RWPE2 (cell line): ENCODE results near the gene LIAS.

ENCODE experiments used
- ATAC-seq: fragments of 200-7000 bp; cut with Tn5 transposase; 3 replicates; pipeline ENCODE4 v1.9.1; 2021; ENCODE audit warnings: low read depth
- DNase-seq: peaks from one replicate; pipeline ENCODE4 v3.0.0-alpha.2; 2020; ENCODE audit warnings: low spot score
- H3K27ac ChIP-seq: fragments of 450-650 bp; 2 replicates; pipeline ENCODE4 v1.5.1; 2017; ENCODE audit warnings: mild to moderate bottlenecking; ENCODE audit not compliant: poor library complexity, severe bottlenecking
- H3K27me3 ChIP-seq: fragments of 250-450 bp; sonication (Bioruptor Pico); 2 replicates; pipeline ENCODE4 v1.5.1; 2021; ENCODE audit warnings: mild to moderate bottlenecking, moderate library complexity; ENCODE audit not compliant: insufficient read depth, poor library complexity, severe bottlenecking
- H3K36me3 ChIP-seq: fragments of 250-450 bp; sonication (Bioruptor Pico); 2 replicates; pipeline ENCODE4 v1.5.1; 2020; ENCODE audit warnings: low read depth, mild to moderate bottlenecking, moderate library complexity
- H3K4me1 ChIP-seq: fragments of 250-450 bp; sonication (Bioruptor Pico); 2 replicates; pipeline ENCODE4 v1.5.1; 2021; ENCODE audit warnings: mild to moderate bottlenecking, moderate library complexity; ENCODE audit not compliant: insufficient read depth, poor library complexity, severe bottlenecking
- H3K4me3 ChIP-seq: fragments of 250-450 bp; sonication (Bioruptor Pico); 2 replicates; pipeline ENCODE4 v1.5.1; 2021; ENCODE audit warnings: mild to moderate bottlenecking, moderate library complexity; ENCODE audit not compliant: severe bottlenecking
- H3K9me3 ChIP-seq: fragments of 250-450 bp; sonication (Bioruptor Pico); 2 replicates; pipeline ENCODE4 v1.5.1; 2021; ENCODE audit warnings: mild to moderate bottlenecking, moderate library complexity; ENCODE audit not compliant: severe bottlenecking
- CTCF ChIP-seq: fragments of 450-650 bp; IDR thresholded peaks from one replicate; pipeline ENCODE4 v1.5.1; 2017; ENCODE audit warnings: mild to moderate bottlenecking, moderate library complexity; ENCODE audit not compliant: poor library complexity, severe bottlenecking

LIAS gene

GRCh38 chr4:39435659-39436563, 22.9 kb upstream of the LIAS start:
- Histone ChIP-seq H3K36me3 (no peaks in the 10 kb centered on the region), H3K9me3 (no peaks in the 10 kb centered on the region), H3K4me1 (no peaks in the 10 kb centered on the region), H3K27me3 (peaks cover 3% of the 10 kb centered on the region), H3K27ac (no peak overlapping the region), H3K4me3 (no peak overlapping the region)
- no peak for TF ChIP-seq CTCF
- no peak for DNase-seq
- no peak for ATAC-seq

GRCh38 chr4:39441593-39441992, 17.3 kb upstream of the LIAS start:
- no peaks in the 10 kb centered on the region for H3K36me3 ChIP-seq
- no peak for ATAC-seq
- no peak overlapping the region for H3K4me3 ChIP-seq
- TF ChIP-seq CTCF: no peak
- peaks cover 3% of the 10 kb centered on the region for H3K27me3 ChIP-seq
- DNase-seq: no peak
- no peak overlapping the region for H3K27ac ChIP-seq
- H3K9me3 ChIP-seq: no peaks in the 10 kb centered on the region
- no peaks in the 10 kb centered on the region for H3K4me1 ChIP-seq

GRCh38 chr4:39442998-39443397, 15.9 kb upstream of the LIAS start:
- H3K4me3 ChIP-seq: no peak overlapping the region
- DNase-seq (no peak), ATAC-seq (no peak)
- no peak for TF ChIP-seq CTCF
- no peaks in the 10 kb centered on the region for H3K36me3 ChIP-seq
- no peak overlapping the region for H3K27ac ChIP-seq
- H3K27me3 ChIP-seq: no peaks in the 10 kb centered on the region
- H3K9me3 ChIP-seq: no peaks in the 10 kb centered on the region
- no peaks in the 10 kb centered on the region for H3K4me1 ChIP-seq

GRCh38 chr4:39446483-39446841, 12.4 kb upstream of the LIAS start:
- Histone ChIP-seq H3K4me1 (peaks cover 2% of the 10 kb centered on the region), H3K27me3 (no peaks in the 10 kb centered on the region), H3K27ac (no peak overlapping the region), H3K4me3 (no peak overlapping the region), H3K36me3 (peaks cover 13% of the 10 kb centered on the region), H3K9me3 (no peaks in the 10 kb centered on the region)
- ATAC-seq (no peak), DNase-seq (no peak)
- TF ChIP-seq CTCF: no peak
